HG03457 (cell line): Measurements from ENCODE around the gene MYOF.

Experiments
- ATAC-seq: cut with Tn5 transposase; IDR thresholded peaks from one replicate; pipeline ENCODE4 v1.9.1; 2021; ENCODE audit warnings: moderate number of reproducible peaks; ENCODE audit not compliant: unreplicated experiment

MYOF gene

DNA sequence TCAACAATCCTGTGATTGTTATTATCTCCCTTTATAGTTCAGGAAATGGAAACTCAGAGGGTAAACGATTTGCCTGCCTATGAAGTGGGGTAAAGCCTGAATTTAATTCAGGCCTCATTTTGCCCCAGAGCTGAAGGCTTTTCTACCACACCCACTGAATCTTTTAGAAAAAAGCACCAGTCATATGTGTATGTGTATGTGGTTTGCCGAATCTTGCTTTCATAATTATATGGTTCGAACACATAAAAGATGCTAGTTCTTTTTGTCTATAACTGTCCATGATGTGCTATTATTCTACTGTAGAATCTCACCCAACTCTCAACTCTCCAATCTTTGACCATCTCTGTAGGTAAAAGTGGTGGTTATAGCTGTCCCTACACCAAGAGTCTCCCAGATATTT is 83.6 kb downstream of the MYOF start:
- ATAC-seq: no peak

DNA sequence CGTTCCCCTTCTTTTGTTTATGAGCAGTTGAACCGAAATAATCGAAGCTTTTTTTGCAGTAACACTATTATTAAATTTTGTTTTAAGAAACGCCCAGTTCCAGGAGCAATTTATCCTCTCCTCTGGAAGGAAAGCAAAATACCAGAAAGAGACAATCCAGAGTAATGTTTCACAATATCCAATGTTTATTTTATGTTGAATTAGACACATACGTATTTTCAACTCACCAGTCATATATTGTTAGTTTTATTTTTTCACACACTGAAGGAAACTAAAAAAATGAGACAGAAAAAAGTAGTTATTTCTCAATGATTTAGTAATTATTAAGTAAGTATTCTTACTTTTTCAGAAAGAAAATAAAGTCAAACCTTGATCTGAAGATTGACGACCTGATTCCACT is 85.1 kb downstream of the MYOF start:
- ATAC-seq: no peak

DNA sequence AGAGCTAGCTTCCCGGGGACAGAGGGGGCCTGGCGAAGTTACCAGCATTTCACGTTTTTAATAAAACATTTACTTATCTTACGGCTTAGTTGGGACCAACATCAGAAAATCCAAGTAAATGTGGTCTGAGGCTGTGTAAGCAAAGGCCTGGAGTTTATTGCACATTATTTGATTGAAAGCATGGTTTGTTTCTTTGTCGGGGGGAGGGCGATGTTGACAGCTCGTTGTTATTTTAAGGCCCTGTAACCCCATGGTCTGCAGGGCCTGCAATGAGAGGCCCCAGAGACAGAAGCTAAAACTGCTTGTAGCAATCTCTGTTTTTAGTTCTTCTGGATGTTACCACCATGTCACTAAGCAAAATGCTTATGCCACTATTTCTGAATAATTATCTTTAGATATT is 88.9 kb downstream of the MYOF start:
- no peak for ATAC-seq

DNA sequence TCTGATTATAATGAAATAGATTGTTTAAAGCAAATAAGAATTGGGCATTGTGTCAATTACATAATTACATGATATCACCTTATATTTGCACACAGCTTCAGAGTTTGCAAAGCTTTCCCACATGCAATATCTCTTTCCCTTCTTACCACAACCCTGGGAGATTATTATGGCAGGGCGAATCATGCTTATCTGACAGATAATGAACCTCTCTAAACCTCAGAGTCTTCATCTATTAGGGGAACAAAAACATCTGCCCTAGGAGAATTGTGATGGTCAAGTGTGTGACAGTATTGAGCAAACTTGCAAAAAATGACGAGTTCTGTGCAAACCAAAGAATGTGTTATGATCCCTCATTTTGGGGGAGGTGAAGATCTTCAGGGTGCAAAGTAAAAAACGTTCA is 90.0 kb downstream of the MYOF start:
- ATAC-seq: no peak

- no peak for ATAC-seq
Observed at GRCh38 chr10:93390306-93391090, 91.6 kb downstream of the MYOF start.

- ATAC-seq: no peak
Observed at GRCh38 chr10:93386631-93387369, 95.3 kb downstream of the MYOF start.

- ATAC-seq: no peak
Observed at GRCh38 chr10:93385345-93385744, 96.8 kb downstream of the MYOF start.

GRCh38 chr10:93384006-93384405 is 98.1 kb downstream of the MYOF start:
- ATAC-seq: no peak

DNA sequence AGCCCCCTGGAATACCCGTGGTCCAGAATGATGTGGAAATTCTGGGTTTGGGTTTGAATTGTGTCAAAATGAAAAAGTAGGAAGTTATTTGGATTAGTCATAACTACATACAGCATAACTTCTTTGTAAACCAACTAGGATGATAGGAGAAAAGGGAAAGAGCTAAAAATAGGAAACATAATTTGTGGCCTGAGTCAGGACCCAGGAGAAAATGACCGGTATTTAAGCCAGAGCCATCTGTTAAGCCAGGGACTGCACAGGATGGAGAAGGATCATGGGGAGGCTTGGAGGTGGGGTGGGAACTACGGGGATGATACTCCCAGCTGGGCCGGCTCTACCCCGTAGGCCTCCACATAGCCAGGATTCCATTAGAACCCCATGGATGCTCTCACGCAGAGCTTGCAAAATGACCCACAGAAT is 98.6 kb downstream of the MYOF start:
- no peak for ATAC-seq

GRCh38 chr10:93379731-93380575 is 102.2 kb downstream of the MYOF start:
- no peak for ATAC-seq

DNA sequence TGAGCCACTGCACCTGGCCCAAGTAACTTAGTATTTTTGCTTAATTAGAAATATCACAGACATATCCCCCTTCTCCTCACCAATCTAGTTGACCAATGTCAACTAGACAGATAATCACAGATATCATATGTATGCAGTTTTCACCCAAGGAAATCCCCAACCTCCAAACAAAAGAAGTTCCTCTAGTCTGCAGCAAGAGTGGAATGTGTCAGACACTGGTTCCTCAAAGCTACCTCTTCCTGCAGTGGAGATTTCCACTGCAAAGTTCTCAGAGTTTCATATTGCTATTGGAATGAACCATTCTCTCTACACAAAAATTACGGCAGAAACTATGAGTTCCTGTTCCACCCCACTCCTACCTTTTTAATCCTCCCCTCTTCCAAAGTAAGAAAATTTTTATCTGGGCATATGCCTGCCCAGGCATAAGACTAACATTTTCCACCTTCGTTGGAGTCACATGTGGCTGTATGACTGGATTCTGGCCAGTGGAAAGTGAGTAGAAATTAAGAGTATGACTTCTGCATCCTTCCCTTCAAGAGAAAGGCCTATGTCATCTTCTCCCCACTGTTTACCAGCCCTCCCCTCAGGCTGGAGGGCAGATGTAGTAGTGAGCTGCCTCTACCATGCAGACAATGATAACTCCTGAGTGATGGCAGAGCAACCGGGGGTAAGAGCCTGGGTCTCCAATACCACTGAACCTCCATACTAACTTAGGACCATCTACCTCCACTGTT is 103.0 kb downstream of the MYOF start:
- no peak for ATAC-seq

DNA sequence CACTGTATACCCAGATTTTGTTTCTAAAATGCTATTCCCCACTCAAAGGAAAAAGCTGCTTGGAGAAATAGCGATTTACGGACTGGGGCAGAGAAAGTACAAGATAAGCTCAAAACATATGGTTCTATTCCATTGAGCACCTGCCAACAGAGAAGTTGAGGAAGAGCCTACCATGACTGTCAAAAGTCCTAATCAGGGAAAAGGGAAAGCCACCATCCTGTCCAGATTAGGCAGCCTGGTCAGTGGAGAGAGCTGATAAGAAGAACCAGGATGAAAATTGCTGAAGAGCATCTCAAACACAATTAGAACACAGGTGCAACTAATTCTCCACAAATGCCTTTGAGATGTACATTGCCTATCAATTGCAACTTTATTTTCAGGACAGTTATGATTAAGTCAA is 104.1 kb downstream of the MYOF start:
- ATAC-seq: no peak

- no peak for ATAC-seq
Observed at GRCh38 chr10:93376372-93377293, 105.5 kb downstream of the MYOF start.

DNA sequence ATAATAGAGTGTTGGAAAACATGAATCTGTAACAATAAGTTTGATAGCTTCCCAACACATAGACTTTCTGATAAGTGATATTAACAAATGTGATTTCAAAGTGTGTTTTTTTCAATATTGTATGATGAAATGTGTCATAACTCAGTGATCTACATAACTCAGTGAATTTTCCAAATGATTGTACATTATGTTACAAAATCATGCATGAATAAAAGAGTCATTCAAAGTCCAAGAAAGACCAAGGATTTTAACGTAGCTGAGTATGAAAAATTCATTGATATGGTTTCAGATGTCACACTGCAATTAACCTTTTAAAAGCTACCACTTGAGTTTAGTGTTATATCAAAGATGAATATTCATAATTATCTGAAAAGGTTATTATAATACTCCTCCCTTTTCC is 111.2 kb downstream of the MYOF start:
- no peak for ATAC-seq

DNA sequence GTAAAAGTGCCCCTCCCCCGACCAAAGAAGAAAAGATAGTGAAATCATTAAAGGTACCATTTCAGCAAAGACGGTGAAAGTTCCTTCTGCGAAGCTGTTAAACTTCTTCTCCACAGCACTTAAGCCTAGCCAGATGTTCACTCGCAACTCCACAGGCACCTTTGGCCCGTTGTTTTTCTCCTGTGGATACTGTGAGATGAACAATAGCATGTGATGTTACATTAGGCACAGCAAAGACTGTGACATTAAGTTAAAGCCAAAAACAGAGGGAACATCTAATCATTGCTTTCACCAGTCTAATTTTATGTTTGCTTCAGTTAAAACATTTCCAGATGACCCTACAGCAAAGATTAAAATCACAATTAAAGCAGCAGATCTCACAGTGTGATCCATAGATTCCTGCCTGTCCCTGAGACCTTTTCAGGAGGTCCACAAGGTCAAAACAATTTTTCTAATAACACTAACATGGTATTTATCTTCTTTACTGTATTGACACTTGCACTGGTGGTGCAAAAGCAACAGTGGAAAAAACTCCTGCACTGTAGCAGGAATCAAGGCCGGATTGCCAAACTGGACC is 112.5 kb downstream of the MYOF start:
- ATAC-seq: no peak

DNA sequence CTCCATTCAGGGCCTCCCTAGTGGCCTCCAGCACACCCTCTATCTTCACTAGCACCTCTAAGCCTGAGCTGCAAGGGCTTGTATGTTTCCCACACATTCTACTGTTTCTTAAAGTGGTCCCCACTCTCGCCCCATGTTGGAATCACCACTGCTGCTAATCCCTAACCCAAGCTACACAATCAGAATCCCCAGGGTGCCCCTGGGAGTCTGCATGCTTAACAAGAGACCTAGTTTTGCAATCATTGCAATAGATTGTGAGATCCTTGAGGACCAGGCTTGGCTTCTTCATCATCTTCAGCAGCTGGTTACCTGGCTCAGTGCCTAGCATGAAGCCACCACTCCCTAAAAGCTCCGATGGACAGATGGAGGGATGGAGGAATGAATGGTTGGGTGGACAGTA is 113.9 kb downstream of the MYOF start:
- no peak for ATAC-seq

GRCh38 chr10:93367664-93368063 is 114.5 kb downstream of the MYOF start:
- ATAC-seq: no peak

DNA sequence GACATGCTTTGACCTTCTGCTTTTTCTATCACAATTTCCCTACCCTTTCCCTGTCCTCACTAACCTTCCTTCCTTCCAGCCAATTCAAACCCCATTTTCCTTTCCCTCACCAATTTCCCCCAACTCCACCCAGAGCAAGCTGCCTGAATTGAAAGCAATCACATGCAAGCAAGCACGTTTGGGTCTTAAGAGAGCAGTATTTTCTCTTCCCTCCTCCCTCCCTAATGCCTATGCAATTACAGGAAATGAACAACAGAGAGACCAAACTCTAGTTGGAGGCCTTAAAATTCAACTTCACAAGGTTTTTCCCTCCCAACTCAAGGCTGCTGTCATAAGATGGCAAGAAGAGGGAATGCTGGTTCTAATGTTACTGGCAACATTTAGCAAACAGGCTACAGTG is 117.2 kb downstream of the MYOF start:
- no peak for ATAC-seq

DNA sequence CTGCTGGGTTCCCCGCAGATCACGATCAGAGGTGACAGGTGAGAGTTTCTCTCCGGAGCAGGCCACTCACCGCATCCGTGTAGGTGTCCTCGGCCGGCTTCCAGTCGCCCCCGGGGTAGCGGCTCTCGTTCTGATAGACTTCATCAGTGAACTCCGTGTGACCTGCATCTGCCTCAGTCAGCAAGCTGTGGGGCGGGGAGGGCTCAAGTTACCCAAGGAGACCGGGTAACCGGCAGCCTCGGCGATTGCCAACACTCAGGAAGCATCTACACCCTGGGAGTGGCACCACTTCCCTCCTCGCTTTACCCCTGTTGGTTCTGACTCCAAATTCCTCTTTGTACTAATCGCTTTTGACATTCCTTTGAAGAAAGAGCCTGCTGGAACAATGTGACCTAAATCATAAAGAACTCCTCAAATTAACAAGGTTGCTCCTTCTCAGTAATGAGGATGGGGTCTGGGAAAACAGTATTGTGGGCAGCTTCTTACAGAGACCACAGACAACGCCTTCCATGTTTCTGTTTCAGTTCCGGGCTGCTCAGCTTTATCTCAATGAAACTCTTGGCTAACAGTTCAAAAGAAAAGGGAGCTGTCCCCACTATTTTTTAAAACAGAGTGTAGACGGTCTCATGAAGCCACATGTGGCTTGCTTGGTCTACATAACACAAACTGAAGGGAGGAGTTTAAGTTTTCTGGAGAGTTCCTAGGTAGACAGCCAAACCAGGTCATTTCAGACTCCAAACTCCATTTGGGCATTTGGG is 118.1 kb downstream of the MYOF start:
- ATAC-seq: no peak
